HG02884 (cell line): ENCODE results near the gene DSCAM.

Source experiments
- ATAC-seq: cut with Tn5 transposase; IDR thresholded peaks from one replicate; pipeline ENCODE4 v1.9.1; 2021; ENCODE audit warnings: mild to moderate bottlenecking, moderate library complexity; ENCODE audit not compliant: unreplicated experiment

Gene DSCAM

GRCh38 chr21:40563900-40564299 is 283.1 kb downstream of the DSCAM start:
- no peak for ATAC-seq

- no peak for ATAC-seq
Measured at GRCh38 chr21:40562242-40563002, 284.5 kb downstream of the DSCAM start.

GRCh38 chr21:40556442-40556968 is 290.5 kb downstream of the DSCAM start:
- no peak for ATAC-seq

GRCh38 chr21:40555021-40555528 is 291.9 kb downstream of the DSCAM start:
- ATAC-seq, result no peak

GRCh38 chr21:40553781-40554180 is 293.2 kb downstream of the DSCAM start:
- ATAC-seq, result no peak

- no peak for ATAC-seq
Measured at GRCh38 chr21:40547906-40548513, 298.9 kb downstream of the DSCAM start.

- ATAC-seq, result no peak
Measured at GRCh38 chr21:40546647-40547046, 300.3 kb downstream of the DSCAM start.

GRCh38 chr21:40540216-40540615 is 306.7 kb downstream of the DSCAM start:
- no peak for ATAC-seq

GRCh38 chr21:40534886-40535285 is 312.1 kb downstream of the DSCAM start:
- ATAC-seq, result no peak

- ATAC-seq, result no peak
Measured at GRCh38 chr21:40531431-40532110, 315.4 kb downstream of the DSCAM start.

GRCh38 chr21:40531016-40531415 is 315.9 kb downstream of the DSCAM start:
- no peak for ATAC-seq

- ATAC-seq, result no peak
Measured at GRCh38 chr21:40517646-40518045, 329.3 kb downstream of the DSCAM start.

GRCh38 chr21:40516335-40516734 is 330.6 kb downstream of the DSCAM start:
- ATAC-seq, result no peak

GRCh38 chr21:40512590-40512989 is 334.4 kb downstream of the DSCAM start:
- no peak for ATAC-seq

GRCh38 chr21:40507978-40508377 is 339.0 kb downstream of the DSCAM start:
- ATAC-seq, result no peak

GRCh38 chr21:40505681-40506080 is 341.3 kb downstream of the DSCAM start:
- no peak for ATAC-seq

- ATAC-seq, result no peak
Measured at GRCh38 chr21:40505244-40505643, 341.7 kb downstream of the DSCAM start.

- ATAC-seq, result no peak
Measured at GRCh38 chr21:40504825-40505224, 342.1 kb downstream of the DSCAM start.

- no peak for ATAC-seq
Measured at GRCh38 chr21:40496116-40496515, 350.8 kb downstream of the DSCAM start.

- ATAC-seq, result no peak
Measured at GRCh38 chr21:40490408-40490807, 356.6 kb downstream of the DSCAM start.

- ATAC-seq, result no peak
Measured at GRCh38 chr21:40489001-40489400, 358.0 kb downstream of the DSCAM start.

GRCh38 chr21:40481764-40482163 is 365.2 kb downstream of the DSCAM start:
- no peak for ATAC-seq
